ENCODE data around the gene EMX2.

- no peak for TF ChIP-seq EZH2phosphoT487 (conservative IDR thresholded peaks at IDR 0.05; ENCODE audit: low read length)
- TF ChIP-seq, protein P1, sequence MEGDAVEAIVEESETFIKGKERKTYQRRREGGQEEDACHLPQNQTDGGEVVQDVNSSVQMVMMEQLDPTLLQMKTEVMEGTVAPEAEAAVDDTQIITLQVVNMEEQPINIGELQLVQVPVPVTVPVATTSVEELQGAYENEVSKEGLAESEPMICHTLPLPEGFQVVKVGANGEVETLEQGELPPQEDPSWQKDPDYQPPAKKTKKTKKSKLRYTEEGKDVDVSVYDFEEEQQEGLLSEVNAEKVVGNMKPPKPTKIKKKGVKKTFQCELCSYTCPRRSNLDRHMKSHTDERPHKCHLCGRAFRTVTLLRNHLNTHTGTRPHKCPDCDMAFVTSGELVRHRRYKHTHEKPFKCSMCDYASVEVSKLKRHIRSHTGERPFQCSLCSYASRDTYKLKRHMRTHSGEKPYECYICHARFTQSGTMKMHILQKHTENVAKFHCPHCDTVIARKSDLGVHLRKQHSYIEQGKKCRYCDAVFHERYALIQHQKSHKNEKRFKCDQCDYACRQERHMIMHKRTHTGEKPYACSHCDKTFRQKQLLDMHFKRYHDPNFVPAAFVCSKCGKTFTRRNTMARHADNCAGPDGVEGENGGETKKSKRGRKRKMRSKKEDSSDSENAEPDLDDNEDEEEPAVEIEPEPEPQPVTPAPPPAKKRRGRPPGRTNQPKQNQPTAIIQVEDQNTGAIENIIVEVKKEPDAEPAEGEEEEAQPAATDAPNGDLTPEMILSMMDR (IDR thresholded peaks at IDR 0.05; ENCODE audit: insufficient read depth, low read length, poor library complexity, severe bottlenecking): no peak
Observed at GRCh38 chr10:117552701-117553141, 10.2 kb downstream of the EMX2 start.
